ENCODE measurements around the gene LGR4. TPM values are rescaled to one million over a fixed set of nuclear protein-coding genes. Genes with fewer than 3 reads are reported as not detected.

The LGR4 gene
- total and polyA plus RNA-seq, 2 of the 13 experiments (the other 11 are each of a cell fraction or from before 2014, with no cell fraction given), result 42.1 to 68.7 TPM

DNA sequence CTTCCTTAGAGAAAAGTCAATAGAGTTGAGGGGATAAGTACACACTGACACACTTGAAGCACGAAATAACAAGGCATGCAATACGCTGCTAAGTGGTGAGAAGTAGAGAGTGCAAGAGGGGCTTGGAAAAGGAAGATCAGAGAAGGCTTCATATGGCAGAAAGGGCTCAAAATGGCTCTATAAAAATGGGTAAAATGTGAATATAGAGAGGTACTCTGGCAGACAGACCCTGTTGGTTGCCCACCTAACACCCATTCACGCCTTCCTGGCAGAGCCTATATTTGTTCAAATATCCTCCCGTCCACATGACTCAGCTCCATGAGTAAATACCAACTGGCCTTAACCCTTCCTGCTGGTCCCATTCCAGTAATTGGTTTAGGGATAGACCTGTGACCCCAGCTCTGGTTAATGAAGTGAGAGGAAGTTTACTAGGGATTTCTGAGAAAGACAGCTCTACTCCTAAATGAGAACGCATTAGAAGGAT, 70.7 kb downstream of the LGR4 start (continued):
- TF ChIP-seq, protein P1, sequence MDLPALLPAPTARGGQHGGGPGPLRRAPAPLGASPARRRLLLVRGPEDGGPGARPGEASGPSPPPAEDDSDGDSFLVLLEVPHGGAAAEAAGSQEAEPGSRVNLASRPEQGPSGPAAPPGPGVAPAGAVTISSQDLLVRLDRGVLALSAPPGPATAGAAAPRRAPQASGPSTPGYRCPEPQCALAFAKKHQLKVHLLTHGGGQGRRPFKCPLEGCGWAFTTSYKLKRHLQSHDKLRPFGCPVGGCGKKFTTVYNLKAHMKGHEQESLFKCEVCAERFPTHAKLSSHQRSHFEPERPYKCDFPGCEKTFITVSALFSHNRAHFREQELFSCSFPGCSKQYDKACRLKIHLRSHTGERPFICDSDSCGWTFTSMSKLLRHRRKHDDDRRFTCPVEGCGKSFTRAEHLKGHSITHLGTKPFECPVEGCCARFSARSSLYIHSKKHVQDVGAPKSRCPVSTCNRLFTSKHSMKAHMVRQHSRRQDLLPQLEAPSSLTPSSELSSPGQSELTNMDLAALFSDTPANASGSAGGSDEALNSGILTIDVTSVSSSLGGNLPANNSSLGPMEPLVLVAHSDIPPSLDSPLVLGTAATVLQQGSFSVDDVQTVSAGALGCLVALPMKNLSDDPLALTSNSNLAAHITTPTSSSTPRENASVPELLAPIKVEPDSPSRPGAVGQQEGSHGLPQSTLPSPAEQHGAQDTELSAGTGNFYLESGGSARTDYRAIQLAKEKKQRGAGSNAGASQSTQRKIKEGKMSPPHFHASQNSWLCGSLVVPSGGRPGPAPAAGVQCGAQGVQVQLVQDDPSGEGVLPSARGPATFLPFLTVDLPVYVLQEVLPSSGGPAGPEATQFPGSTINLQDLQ (CRISPR knock-in tag; IDR thresholded peaks at IDR 0.05), result no peak
- TF ChIP-seq TEAD2 (CRISPR knock-in tag; IDR thresholded peaks at IDR 0.05) (no peak), ZNF891 (CRISPR knock-in tag; IDR thresholded peaks at IDR 0.05) (no peak), JUNB (CRISPR knock-in tag; IDR thresholded peaks at IDR 0.05; ENCODE audit: borderline replicate concordance) (peak; percentile 95), DPF2 (CRISPR knock-in tag; IDR thresholded peaks at IDR 0.05; ENCODE audit: borderline replicate concordance, low read depth) (peak; percentile 94), SALL1 (CRISPR knock-in tag; IDR thresholded peaks at IDR 0.05) (peak; percentile 77), GTF3A (CRISPR knock-in tag; conservative IDR thresholded peaks at IDR 0.05) (no peak), NR2F1 (CRISPR knock-in tag; IDR thresholded peaks at IDR 0.05) (peak; percentile 70 to 84; a peak in 3 of 4 replicates), NFYC (CRISPR knock-in tag; IDR thresholded peaks at IDR 0.05) (peak; percentile 20; the same call in 1 of the 2 replicates), ZNF75D (CRISPR knock-in tag; IDR thresholded peaks at IDR 0.05; ENCODE audit: borderline replicate concordance) (no peak), ZNF205 (CRISPR knock-in tag; IDR thresholded peaks at IDR 0.05) (no peak), IKZF1 (IDR thresholded peaks at IDR 0.05) (no peak), GATAD2A (CRISPR knock-in tag; IDR thresholded peaks at IDR 0.05) (peak; percentile 89), ZZZ3 (CRISPR knock-in tag; IDR thresholded peaks at IDR 0.05; ENCODE audit: borderline replicate concordance) (no peak), SNRNP70 (IDR thresholded peaks at IDR 0.05; ENCODE audit: low read depth, low read length) (no peak)
- TF ChIP-seq, protein P2, sequence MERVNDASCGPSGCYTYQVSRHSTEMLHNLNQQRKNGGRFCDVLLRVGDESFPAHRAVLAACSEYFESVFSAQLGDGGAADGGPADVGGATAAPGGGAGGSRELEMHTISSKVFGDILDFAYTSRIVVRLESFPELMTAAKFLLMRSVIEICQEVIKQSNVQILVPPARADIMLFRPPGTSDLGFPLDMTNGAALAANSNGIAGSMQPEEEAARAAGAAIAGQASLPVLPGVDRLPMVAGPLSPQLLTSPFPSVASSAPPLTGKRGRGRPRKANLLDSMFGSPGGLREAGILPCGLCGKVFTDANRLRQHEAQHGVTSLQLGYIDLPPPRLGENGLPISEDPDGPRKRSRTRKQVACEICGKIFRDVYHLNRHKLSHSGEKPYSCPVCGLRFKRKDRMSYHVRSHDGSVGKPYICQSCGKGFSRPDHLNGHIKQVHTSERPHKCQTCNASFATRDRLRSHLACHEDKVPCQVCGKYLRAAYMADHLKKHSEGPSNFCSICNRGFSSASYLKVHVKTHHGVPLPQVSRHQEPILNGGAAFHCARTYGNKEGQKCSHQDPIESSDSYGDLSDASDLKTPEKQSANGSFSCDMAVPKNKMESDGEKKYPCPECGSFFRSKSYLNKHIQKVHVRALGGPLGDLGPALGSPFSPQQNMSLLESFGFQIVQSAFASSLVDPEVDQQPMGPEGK (CRISPR knock-in tag; IDR thresholded peaks at IDR 0.05), result peak; percentile 47; the same call in 1 of the 2 replicates
- TF ChIP-seq, protein P3, sequence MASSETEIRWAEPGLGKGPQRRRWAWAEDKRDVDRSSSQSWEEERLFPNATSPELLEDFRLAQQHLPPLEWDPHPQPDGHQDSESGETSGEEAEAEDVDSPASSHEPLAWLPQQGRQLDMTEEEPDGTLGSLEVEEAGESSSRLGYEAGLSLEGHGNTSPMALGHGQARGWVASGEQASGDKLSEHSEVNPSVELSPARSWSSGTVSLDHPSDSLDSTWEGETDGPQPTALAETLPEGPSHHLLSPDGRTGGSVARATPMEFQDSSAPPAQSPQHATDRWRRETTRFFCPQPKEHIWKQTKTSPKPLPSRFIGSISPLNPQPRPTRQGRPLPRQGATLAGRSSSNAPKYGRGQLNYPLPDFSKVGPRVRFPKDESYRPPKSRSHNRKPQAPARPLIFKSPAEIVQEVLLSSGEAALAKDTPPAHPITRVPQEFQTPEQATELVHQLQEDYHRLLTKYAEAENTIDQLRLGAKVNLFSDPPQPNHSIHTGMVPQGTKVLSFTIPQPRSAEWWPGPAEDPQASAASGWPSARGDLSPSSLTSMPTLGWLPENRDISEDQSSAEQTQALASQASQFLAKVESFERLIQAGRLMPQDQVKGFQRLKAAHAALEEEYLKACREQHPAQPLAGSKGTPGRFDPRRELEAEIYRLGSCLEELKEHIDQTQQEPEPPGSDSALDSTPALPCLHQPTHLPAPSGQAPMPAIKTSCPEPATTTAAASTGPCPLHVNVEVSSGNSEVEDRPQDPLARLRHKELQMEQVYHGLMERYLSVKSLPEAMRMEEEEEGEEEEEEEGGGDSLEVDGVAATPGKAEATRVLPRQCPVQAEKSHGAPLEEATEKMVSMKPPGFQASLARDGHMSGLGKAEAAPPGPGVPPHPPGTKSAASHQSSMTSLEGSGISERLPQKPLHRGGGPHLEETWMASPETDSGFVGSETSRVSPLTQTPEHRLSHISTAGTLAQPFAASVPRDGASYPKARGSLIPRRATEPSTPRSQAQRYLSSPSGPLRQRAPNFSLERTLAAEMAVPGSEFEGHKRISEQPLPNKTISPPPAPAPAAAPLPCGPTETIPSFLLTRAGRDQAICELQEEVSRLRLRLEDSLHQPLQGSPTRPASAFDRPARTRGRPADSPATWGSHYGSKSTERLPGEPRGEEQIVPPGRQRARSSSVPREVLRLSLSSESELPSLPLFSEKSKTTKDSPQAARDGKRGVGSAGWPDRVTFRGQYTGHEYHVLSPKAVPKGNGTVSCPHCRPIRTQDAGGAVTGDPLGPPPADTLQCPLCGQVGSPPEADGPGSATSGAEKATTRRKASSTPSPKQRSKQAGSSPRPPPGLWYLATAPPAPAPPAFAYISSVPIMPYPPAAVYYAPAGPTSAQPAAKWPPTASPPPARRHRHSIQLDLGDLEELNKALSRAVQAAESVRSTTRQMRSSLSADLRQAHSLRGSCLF (CRISPR knock-in tag; IDR thresholded peaks at IDR 0.05; ENCODE audit: borderline replicate concordance), result no peak
- TF ChIP-seq, protein P4, sequence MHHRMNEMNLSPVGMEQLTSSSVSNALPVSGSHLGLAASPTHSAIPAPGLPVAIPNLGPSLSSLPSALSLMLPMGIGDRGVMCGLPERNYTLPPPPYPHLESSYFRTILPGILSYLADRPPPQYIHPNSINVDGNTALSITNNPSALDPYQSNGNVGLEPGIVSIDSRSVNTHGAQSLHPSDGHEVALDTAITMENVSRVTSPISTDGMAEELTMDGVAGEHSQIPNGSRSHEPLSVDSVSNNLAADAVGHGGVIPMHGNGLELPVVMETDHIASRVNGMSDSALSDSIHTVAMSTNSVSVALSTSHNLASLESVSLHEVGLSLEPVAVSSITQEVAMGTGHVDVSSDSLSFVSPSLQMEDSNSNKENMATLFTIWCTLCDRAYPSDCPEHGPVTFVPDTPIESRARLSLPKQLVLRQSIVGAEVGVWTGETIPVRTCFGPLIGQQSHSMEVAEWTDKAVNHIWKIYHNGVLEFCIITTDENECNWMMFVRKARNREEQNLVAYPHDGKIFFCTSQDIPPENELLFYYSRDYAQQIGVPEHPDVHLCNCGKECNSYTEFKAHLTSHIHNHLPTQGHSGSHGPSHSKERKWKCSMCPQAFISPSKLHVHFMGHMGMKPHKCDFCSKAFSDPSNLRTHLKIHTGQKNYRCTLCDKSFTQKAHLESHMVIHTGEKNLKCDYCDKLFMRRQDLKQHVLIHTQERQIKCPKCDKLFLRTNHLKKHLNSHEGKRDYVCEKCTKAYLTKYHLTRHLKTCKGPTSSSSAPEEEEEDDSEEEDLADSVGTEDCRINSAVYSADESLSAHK (CRISPR knock-in tag; IDR thresholded peaks at IDR 0.05; ENCODE audit: borderline replicate concordance), result no peak

Data from HepG2 (cell line).